ENCODE results near the gene KLHL41. TPM values are rescaled to one million over a fixed set of nuclear protein-coding genes. Genes with fewer than 3 reads are reported as not detected.
A peak's percentile ranks its signal among the peaks of the same experiment; 100 is the strongest.
"Not testable (repeated sequence)": the region's sequence is repeated elsewhere in the genome, so short reads cannot be mapped to it uniquely, and the experiment has no call there.

The KLHL41 gene
- total RNA-seq, 1 donor from 2014 or later: 0.72 TPM

DNA sequence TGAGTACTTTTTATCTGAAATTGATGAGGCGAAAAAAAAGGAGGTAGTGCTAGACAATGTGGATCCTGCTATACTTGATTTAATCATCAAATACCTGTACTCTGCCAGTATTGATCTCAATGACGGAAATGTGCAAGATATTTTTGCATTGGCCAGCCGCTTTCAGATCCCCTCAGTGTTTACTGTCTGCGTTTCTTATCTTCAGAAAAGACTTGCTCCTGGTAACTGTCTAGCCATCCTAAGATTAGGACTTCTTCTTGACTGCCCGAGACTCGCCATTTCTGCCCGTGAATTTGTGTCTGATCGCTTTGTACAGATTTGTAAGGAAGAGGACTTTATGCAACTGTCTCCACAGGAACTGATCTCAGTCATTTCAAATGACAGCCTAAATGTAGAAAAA is 453 bp downstream of the KLHL41 start:
- DNase-seq (ENCODE audit: low spot score): no peak

DNA sequence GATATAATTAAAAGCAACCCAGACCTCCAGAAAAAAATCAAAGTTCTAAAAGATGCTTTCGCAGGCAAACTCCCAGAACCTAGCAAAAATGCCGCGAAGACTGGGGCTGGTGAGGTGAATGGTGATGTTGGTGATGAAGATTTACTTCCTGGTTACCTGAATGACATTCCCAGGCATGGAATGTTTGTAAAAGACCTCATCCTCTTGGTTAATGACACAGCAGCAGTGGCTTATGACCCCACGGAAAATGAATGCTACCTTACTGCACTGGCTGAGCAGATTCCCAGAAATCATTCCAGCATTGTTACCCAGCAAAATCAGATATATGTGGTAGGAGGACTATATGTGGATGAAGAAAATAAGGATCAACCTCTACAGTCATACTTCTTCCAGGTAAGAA is 994 bp downstream of the KLHL41 start:
- DNase-seq (ENCODE audit: low spot score): no peak

- DNase-seq (ENCODE audit: low spot score): no peak
Observed at GRCh38 chr2:169511818-169512217, 2.3 kb downstream of the KLHL41 start.

GRCh38 chr2:169512525-169512924 is 3.0 kb downstream of the KLHL41 start:
- no peak for DNase-seq (ENCODE audit: low spot score)

GRCh38 chr2:169513094-169513493 is 3.6 kb downstream of the KLHL41 start:
- DNase-seq (ENCODE audit: low spot score): no peak

GRCh38 chr2:169513926-169514325 is 4.4 kb downstream of the KLHL41 start:
- DNase-seq (ENCODE audit: low spot score): no peak

DNA sequence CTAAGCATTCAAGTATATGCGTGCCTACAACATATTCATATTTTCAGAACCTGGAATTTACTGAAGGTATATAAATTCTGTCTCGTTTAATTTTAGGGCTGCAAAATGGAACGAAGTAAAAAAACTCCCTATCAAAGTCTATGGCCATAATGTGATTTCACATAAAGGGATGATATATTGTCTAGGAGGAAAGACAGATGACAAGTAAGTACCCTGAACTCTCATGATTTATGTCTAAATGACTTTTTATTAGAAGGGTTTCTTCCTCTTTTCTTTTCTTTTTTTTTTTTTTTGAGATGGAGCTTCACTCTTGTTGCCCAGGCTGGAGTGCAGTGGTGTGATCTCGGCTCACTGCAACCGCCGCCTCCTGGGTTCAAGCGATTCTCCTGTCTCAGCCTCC is 5.3 kb downstream of the KLHL41 start:
- not testable (repeated sequence) for DNase-seq (ENCODE audit: low spot score)

DNA sequence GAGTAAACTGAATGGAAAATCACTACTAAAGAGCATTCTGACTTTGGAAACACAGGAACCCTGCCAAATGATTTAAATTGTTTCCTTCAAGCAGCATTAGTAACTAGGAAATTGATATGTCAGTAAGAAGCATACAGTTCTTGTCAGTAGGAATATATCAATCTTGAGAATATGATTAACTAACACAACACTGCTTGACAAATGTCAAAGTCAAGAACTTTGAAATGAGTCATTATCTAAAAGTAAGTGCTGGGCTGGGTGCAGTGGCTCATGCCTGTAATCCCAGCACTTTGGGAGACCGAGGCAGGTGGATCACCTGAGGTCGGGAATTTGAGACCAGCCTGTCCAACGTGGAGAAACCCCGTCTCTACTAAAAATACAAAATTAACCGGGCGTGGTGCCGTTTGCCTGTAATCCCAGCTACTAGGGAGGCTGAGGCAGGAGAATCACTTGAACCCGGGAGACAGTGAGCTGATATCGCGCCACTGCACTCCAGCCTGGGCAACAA is 7.0 kb downstream of the KLHL41 start:
- DNase-seq (ENCODE audit: low spot score): not testable (repeated sequence)

GRCh38 chr2:169520896-169521295 is 11.4 kb downstream of the KLHL41 start:
- DNase-seq (ENCODE audit: low spot score): no peak

GRCh38 chr2:169523681-169524080 is 14.2 kb downstream of the KLHL41 start:
- DNase-seq (ENCODE audit: low spot score): no peak

- DNase-seq (ENCODE audit: low spot score): no peak
Observed at GRCh38 chr2:169525434-169525833, 15.9 kb downstream of the KLHL41 start.

- no peak for DNase-seq (ENCODE audit: low spot score)
Observed at GRCh38 chr2:169526451-169526850, 16.9 kb downstream of the KLHL41 start.

GRCh38 chr2:169528271-169528701 is 18.8 kb downstream of the KLHL41 start:
- DNase-seq (ENCODE audit: low spot score): peak; percentile 23

DNA sequence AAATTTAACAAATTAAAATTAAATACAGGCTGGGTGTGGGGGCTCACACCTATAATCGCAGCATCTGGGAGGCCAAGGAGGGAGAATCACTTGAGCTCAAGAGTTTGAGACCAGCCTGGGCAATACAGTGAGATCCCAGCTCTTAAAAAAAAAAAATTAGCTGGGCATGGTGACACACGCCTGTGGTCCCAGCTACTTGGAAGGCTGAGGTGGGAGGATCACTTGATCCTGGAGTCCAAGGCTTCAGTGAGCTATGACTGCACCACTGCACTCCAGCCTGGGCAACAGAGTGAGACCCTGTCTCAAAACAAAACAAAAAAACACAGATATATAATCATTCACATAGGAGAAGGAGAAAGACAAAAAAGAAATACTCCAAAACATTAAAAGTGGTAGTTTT is 30.0 kb downstream of the KLHL41 start:
- not testable (repeated sequence) for DNase-seq (ENCODE audit: low spot score)

- DNase-seq (ENCODE audit: low spot score): no peak
Observed at GRCh38 chr2:169540146-169540545, 30.6 kb downstream of the KLHL41 start.

DNA sequence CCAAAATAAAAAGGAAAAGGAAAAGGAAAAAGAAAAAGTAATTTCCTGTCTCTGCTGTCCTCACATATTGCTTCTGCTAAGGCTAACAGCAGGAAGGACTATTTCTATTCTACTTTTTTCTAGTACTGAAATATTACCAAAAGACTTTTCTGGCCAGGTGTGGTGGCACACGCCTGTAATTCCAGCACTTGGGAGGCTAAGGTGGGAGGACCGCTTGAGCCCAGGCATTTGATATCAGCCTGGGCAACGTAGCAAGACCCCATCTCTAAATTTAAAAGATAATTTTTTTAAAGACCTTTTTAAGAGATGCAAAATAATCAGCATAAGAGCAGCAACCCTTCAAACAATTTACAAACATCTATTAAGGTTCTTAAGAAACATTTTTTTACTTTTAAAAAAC is 32.9 kb downstream of the KLHL41 start:
- DNase-seq (ENCODE audit: low spot score): no peak

- no peak for DNase-seq (ENCODE audit: low spot score)
Observed at GRCh38 chr2:169546756-169547155, 37.3 kb downstream of the KLHL41 start.

- DNase-seq (ENCODE audit: low spot score): no peak
Observed at GRCh38 chr2:169561364-169561763, 51.9 kb downstream of the KLHL41 start.

GRCh38 chr2:169562084-169562483 is 52.6 kb downstream of the KLHL41 start:
- DNase-seq (ENCODE audit: low spot score): not testable (repeated sequence)

DNA sequence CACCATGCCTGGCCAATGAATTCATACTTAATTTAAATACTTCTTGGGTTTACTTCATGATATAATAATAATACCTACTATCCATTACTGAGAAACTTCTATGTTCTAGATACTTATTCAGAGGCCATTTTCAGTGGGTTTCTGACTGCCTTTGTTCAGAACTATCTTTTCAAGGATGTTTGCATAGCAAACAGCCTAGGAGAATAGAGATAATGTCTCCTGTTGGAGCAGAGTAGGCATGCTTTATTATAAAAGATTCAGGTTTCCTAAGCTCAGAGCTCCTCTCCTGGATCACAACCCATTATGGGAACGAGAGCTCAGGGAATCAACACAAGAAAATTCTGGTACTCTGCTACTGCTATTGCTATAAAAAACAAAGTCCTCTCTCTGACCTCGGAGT is 53.0 kb downstream of the KLHL41 start:
- DNase-seq (ENCODE audit: low spot score): no peak

DNA sequence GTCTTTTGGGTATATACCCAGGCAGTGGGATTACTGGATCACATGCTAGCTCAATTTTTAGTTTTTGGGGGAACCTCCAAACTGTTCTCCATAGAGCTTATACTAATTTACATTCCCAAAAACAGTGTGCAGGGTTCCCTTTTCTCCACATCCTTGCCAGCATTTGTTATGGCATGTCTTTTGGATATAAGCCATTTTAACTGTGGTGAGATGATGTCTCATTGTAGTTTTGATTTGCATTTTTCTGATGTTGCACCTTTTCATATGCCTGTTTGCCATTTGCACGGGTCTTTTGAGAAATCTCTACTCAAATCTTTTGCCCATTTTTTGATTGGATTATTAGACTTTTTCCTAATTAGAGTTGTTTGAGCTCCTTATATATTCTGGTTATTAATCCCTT is 56.2 kb downstream of the KLHL41 start:
- DNase-seq (ENCODE audit: low spot score): no peak

DNA sequence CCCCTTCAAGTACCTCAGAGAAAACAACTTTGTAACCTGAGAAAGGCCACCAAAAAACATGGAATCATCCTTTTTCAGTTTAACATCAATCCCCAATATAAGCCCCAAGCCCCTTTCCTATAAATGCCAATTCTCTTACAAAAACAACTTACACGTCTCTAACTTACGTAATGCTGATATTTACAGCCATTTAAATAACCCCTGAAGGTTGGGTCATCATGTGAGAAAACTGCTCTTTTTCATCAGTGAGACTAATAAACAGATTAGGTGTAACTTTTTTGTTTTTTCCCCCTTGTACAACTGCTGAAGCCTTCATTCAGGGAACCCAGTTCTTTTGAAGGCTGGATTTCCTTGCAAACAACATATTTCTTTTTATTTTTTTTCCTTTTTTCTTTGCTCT is 60.4 kb downstream of the KLHL41 start:
- DNase-seq (ENCODE audit: low spot score): no peak

- not testable (repeated sequence) for DNase-seq (ENCODE audit: low spot score)
Observed at GRCh38 chr2:169570752-169571151, 61.2 kb downstream of the KLHL41 start.

DNA sequence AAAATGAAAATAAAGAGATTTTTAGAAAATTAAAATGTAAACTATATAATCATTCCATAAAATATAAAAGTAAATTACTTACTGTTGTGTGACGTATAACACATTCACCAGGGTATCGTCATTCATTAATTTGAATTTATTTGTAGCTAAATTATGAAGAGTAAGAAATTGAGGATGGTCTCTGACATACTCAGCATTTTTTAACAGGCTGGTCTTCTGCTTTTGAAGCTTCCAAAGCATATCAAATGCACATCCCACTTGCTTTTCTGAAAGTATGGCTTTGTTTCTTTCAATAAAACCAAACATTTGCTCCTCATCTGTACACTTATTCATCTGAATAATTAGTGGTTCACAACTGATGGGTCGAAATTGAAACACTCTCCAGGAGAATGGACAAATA is 62.1 kb downstream of the KLHL41 start:
- DNase-seq (ENCODE audit: low spot score): no peak
